PFSK-1 (cell line): ENCODE data around the gene MSI2.

Experiments
- FOXP2 ChIP-seq: optimal IDR thresholded peaks from 2 replicates; pipeline ENCODE3; 2011; ENCODE audit warnings: borderline replicate concordance, control low read depth, inconsistent platforms; ENCODE audit not compliant: insufficient read depth; ENCODE audit errors: extremely low read length, extremely low read depth
- POLR2AphosphoS5 ChIP-seq: IDR thresholded peaks from 2 replicates; pipeline ENCODE4 v1.6.1; 2012; ENCODE audit warnings: low read depth, mild to moderate bottlenecking, control low read depth, low read length, moderate library complexity
- SIN3A ChIP-seq: IDR thresholded peaks from 2 replicates; pipeline ENCODE4 v1.6.1; 2012; ENCODE audit warnings: mild to moderate bottlenecking, low read length, moderate library complexity, borderline replicate concordance; ENCODE audit not compliant: insufficient read depth
- TAF1 ChIP-seq: IDR thresholded peaks from 2 replicates; pipeline ENCODE4 v1.6.1; 2012; ENCODE audit warnings: low read length, control low read depth, borderline replicate concordance; ENCODE audit not compliant: insufficient read depth
- TF ChIP-seq, protein P1 (sequence below), 2 experiments: IDR thresholded peaks; 2 replicates each; pipeline versions ENCODE4 v1.6.1 to v1.8.0; 2011 to 2012; ENCODE audit warnings: low read depth in 2 of 2, low read length in 2 of 2, control low read depth in 1 of 2, inconsistent platforms in 1 of 2, mild to moderate bottlenecking in 1 of 2, moderate library complexity in 1 of 2; ENCODE audit not compliant: insufficient read depth in 1 of 2

DNA sequence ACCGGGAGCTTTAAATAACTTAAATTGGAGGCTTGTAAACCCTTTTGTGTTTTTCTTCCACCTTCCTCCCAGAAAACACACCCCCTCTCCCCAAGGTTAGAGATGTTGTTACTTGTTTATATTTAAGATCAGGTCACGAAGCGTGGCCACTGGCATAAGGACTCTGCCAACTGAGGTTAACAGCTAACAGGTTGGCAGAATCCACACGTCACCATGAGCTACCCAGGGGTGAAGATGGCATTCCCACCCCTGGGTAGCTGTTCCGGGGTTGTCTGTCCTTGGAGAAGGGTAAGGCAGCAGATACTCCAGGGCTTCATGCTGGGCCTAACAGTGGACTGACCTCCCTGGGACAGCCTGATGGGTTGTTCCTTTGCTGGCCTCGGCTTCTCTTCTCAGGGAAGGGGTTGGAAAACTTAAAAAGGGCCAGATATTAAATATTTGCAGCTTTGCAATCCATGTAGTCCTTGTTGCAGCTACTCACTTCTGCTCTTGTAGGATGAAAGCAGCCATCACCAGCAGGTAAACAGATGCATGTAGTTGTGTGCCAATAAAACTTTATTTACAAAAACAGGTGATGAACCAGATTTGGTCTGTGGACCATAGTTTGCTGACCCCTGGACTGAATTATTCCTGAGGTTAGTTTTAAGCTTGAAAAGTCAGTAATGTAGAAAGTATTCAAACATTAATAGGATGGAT is 148.6 kb downstream of the MSI2 start:
- TF ChIP-seq POLR2AphosphoS5 (no peak), TAF1 (no peak), SIN3A (no peak), FOXP2 (no peak)
- TF ChIP-seq, protein P1, sequence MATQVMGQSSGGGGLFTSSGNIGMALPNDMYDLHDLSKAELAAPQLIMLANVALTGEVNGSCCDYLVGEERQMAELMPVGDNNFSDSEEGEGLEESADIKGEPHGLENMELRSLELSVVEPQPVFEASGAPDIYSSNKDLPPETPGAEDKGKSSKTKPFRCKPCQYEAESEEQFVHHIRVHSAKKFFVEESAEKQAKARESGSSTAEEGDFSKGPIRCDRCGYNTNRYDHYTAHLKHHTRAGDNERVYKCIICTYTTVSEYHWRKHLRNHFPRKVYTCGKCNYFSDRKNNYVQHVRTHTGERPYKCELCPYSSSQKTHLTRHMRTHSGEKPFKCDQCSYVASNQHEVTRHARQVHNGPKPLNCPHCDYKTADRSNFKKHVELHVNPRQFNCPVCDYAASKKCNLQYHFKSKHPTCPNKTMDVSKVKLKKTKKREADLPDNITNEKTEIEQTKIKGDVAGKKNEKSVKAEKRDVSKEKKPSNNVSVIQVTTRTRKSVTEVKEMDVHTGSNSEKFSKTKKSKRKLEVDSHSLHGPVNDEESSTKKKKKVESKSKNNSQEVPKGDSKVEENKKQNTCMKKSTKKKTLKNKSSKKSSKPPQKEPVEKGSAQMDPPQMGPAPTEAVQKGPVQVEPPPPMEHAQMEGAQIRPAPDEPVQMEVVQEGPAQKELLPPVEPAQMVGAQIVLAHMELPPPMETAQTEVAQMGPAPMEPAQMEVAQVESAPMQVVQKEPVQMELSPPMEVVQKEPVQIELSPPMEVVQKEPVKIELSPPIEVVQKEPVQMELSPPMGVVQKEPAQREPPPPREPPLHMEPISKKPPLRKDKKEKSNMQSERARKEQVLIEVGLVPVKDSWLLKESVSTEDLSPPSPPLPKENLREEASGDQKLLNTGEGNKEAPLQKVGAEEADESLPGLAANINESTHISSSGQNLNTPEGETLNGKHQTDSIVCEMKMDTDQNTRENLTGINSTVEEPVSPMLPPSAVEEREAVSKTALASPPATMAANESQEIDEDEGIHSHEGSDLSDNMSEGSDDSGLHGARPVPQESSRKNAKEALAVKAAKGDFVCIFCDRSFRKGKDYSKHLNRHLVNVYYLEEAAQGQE (IDR thresholded peaks at IDR 0.05; ENCODE audit: insufficient read depth in 1 of 2, low read depth in 2 of 2, low read length in 2 of 2) = no peak
